ENCODE results near the gene NUDT1. TPM values are rescaled to one million over a fixed set of nuclear protein-coding genes. Genes with fewer than 3 reads are reported as not detected.
A peak's percentile ranks its signal among the peaks of the same experiment; 100 is the strongest.

The NUDT1 gene
- total and polyA plus RNA-seq, 4 donors, result 14.1 to 38.1 (median 33.2) TPM

- Histone ChIP-seq H3K4me1 (ENCODE audit: control insufficient read depth, insufficient read depth, low read length) (peaks cover 47% of the 10 kb centered on the region), H3K27ac (ENCODE audit: low read depth, low read length) (no peak overlapping the region), H3K36me3 (ENCODE audit: control insufficient read depth, insufficient read depth, low read length) (peaks cover 65% of the 10 kb centered on the region), H3K4me3 (ENCODE audit: low read depth, low read length) (no peak overlapping the region), H3K27me3 (ENCODE audit: control insufficient read depth, insufficient read depth, low read length) (no peaks in the 10 kb centered on the region), H3K9me3 (ENCODE audit: control insufficient read depth, insufficient read depth, low read length) (peaks cover 4% of the 10 kb centered on the region)
- DNase-seq (ENCODE audit: low read depth in 4 of 6, low spot score in 6 of 6), result no peak
- 93% methylated on average over 10 of the region's 10 CpGs for WGBS (ENCODE audit: insufficient coverage)
Measured at GRCh38 chr7:2198760-2199159, 43.3 kb upstream of the NUDT1 start.

GRCh38 chr7:2199528-2199927 is 42.5 kb upstream of the NUDT1 start:
- Histone ChIP-seq H3K27ac (ENCODE audit: low read depth, low read length) (no peak overlapping the region), H3K9me3 (ENCODE audit: control insufficient read depth, insufficient read depth, low read length) (peaks cover 4% of the 10 kb centered on the region), H3K4me1 (ENCODE audit: control insufficient read depth, insufficient read depth, low read length) (peaks cover 50% of the 10 kb centered on the region), H3K36me3 (ENCODE audit: control insufficient read depth, insufficient read depth, low read length) (peaks cover 65% of the 10 kb centered on the region), H3K27me3 (ENCODE audit: control insufficient read depth, insufficient read depth, low read length) (no peaks in the 10 kb centered on the region), H3K4me3 (ENCODE audit: low read depth, low read length) (no peak overlapping the region)
- DNase-seq (ENCODE audit: low read depth in 4 of 6, low spot score in 6 of 6), result no peak
- WGBS (ENCODE audit: insufficient coverage), result 88% methylated on average over 16 of the region's 16 CpGs

- Histone ChIP-seq H3K27ac (ENCODE audit: low read depth, low read length) (no peak overlapping the region), H3K9me3 (ENCODE audit: control insufficient read depth, insufficient read depth, low read length) (peaks cover 2% of the 10 kb centered on the region), H3K27me3 (ENCODE audit: control insufficient read depth, insufficient read depth, low read length) (no peaks in the 10 kb centered on the region), H3K36me3 (ENCODE audit: control insufficient read depth, insufficient read depth, low read length) (peaks cover 65% of the 10 kb centered on the region), H3K4me1 (ENCODE audit: control insufficient read depth, insufficient read depth, low read length) (peaks cover 50% of the 10 kb centered on the region), H3K4me3 (ENCODE audit: low read depth, low read length) (no peak overlapping the region)
- DNase-seq (ENCODE audit: low read depth in 4 of 6, low spot score in 6 of 6), result no peak
- 94% methylated on average over 24 of the region's 25 CpGs for WGBS (ENCODE audit: insufficient coverage)
Measured at GRCh38 chr7:2199956-2200583, 42.0 kb upstream of the NUDT1 start.

GRCh38 chr7:2200584-2200980 is 41.4 kb upstream of the NUDT1 start:
- DNase-seq (ENCODE audit: low read depth in 4 of 6, low spot score in 6 of 6), result no peak
- Histone ChIP-seq H3K27me3 (ENCODE audit: control insufficient read depth, insufficient read depth, low read length) (no peaks in the 10 kb centered on the region), H3K4me1 (ENCODE audit: control insufficient read depth, insufficient read depth, low read length) (peaks cover 48% of the 10 kb centered on the region), H3K4me3 (ENCODE audit: low read depth, low read length) (no peak overlapping the region), H3K36me3 (ENCODE audit: control insufficient read depth, insufficient read depth, low read length) (peaks cover 67% of the 10 kb centered on the region), H3K9me3 (ENCODE audit: control insufficient read depth, insufficient read depth, low read length) (no peaks in the 10 kb centered on the region), H3K27ac (ENCODE audit: low read depth, low read length) (no peak overlapping the region)
- WGBS (ENCODE audit: insufficient coverage), result 98% methylated on average over 17 of the region's 18 CpGs

GRCh38 chr7:2201128-2201527 is 40.9 kb upstream of the NUDT1 start:
- Histone ChIP-seq H3K9me3 (ENCODE audit: control insufficient read depth, insufficient read depth, low read length) (no peaks in the 10 kb centered on the region), H3K4me3 (ENCODE audit: low read depth, low read length) (no peak overlapping the region), H3K27me3 (ENCODE audit: control insufficient read depth, insufficient read depth, low read length) (no peaks in the 10 kb centered on the region), H3K27ac (ENCODE audit: low read depth, low read length) (no peak overlapping the region), H3K4me1 (ENCODE audit: control insufficient read depth, insufficient read depth, low read length) (peaks cover 42% of the 10 kb centered on the region), H3K36me3 (ENCODE audit: control insufficient read depth, insufficient read depth, low read length) (peaks cover 62% of the 10 kb centered on the region)
- WGBS (ENCODE audit: insufficient coverage), result 98% methylated on average over 8 of the region's 10 CpGs
- no peak for DNase-seq (ENCODE audit: low read depth in 4 of 6, low spot score in 6 of 6)

GRCh38 chr7:2201686-2202360 is 40.2 kb upstream of the NUDT1 start:
- 78% methylated on average over 26 of the region's 31 CpGs for WGBS (ENCODE audit: insufficient coverage)
- Histone ChIP-seq H3K27ac (ENCODE audit: low read depth, low read length) (no peak overlapping the region), H3K9me3 (ENCODE audit: control insufficient read depth, insufficient read depth, low read length) (no peaks in the 10 kb centered on the region), H3K4me1 (ENCODE audit: control insufficient read depth, insufficient read depth, low read length) (peaks cover 36% of the 10 kb centered on the region), H3K4me3 (ENCODE audit: low read depth, low read length) (no peak overlapping the region), H3K36me3 (ENCODE audit: control insufficient read depth, insufficient read depth, low read length) (peaks cover 57% of the 10 kb centered on the region), H3K27me3 (ENCODE audit: control insufficient read depth, insufficient read depth, low read length) (no peaks in the 10 kb centered on the region)
- DNase-seq (ENCODE audit: low read depth in 4 of 6, low spot score in 6 of 6), result no peak

- 76% methylated on average over 14 of the region's 14 CpGs for WGBS (ENCODE audit: insufficient coverage)
- no peaks in the 10 kb centered on the region for H3K9me3 ChIP-seq (ENCODE audit: control insufficient read depth, insufficient read depth, low read length)
- peaks cover 55% of the 10 kb centered on the region for H3K36me3 ChIP-seq (ENCODE audit: control insufficient read depth, insufficient read depth, low read length)
- H3K4me3 ChIP-seq (ENCODE audit: low read depth, low read length), result no peak overlapping the region
- no peak for DNase-seq (ENCODE audit: low read depth in 4 of 6, low spot score in 6 of 6)
- peaks cover 30% of the 10 kb centered on the region for H3K4me1 ChIP-seq (ENCODE audit: control insufficient read depth, insufficient read depth, low read length)
- H3K27ac ChIP-seq (ENCODE audit: low read depth, low read length), result no peak overlapping the region
- no peaks in the 10 kb centered on the region for H3K27me3 ChIP-seq (ENCODE audit: control insufficient read depth, insufficient read depth, low read length)
Measured at GRCh38 chr7:2202361-2202761, 39.7 kb upstream of the NUDT1 start.

GRCh38 chr7:2202901-2203765 is 38.9 kb upstream of the NUDT1 start:
- Histone ChIP-seq H3K4me1 (ENCODE audit: control insufficient read depth, insufficient read depth, low read length) (peaks cover 24% of the 10 kb centered on the region), H3K4me3 (ENCODE audit: low read depth, low read length) (no peak overlapping the region), H3K36me3 (ENCODE audit: control insufficient read depth, insufficient read depth, low read length) (peaks cover 51% of the 10 kb centered on the region), H3K27me3 (ENCODE audit: control insufficient read depth, insufficient read depth, low read length) (no peaks in the 10 kb centered on the region), H3K27ac (ENCODE audit: low read depth, low read length) (no peak overlapping the region), H3K9me3 (ENCODE audit: control insufficient read depth, insufficient read depth, low read length) (no peaks in the 10 kb centered on the region)
- 36% methylated on average over 13 of the region's 20 CpGs for WGBS (ENCODE audit: insufficient coverage)
- peak in 2 of 6 donors; percentile 47 to 60 for DNase-seq (ENCODE audit: low read depth in 4 of 6, low spot score in 6 of 6)

GRCh38 chr7:2203766-2204300 is 38.2 kb upstream of the NUDT1 start:
- no peaks in the 10 kb centered on the region for H3K27me3 ChIP-seq (ENCODE audit: control insufficient read depth, insufficient read depth, low read length)
- peaks cover 24% of the 10 kb centered on the region for H3K4me1 ChIP-seq (ENCODE audit: control insufficient read depth, insufficient read depth, low read length)
- DNase-seq (ENCODE audit: low read depth in 4 of 6, low spot score in 6 of 6), result no peak
- peaks cover 48% of the 10 kb centered on the region for H3K36me3 ChIP-seq (ENCODE audit: control insufficient read depth, insufficient read depth, low read length)
- no peaks in the 10 kb centered on the region for H3K9me3 ChIP-seq (ENCODE audit: control insufficient read depth, insufficient read depth, low read length)
- no peak overlapping the region for H3K4me3 ChIP-seq (ENCODE audit: low read depth, low read length)
- no peak overlapping the region for H3K27ac ChIP-seq (ENCODE audit: low read depth, low read length)
- 60% methylated on average over 12 of the region's 13 CpGs for WGBS (ENCODE audit: insufficient coverage)
